Peyer's patch (tissue), 4 donors: ENCODE measurements around the gene STUM.

Source experiments
- CTCF ChIP-seq, 6 experiments: fragments of 450-650 bp in 4 of 6; fragments of 200-600 bp in 2 of 6; sonication (generic) in 1 of 6; IDR thresholded peaks; one replicate each; pipeline ENCODE4 v1.5.1; 2017 to 2019; ENCODE audit warnings: antibody characterized with exemption in 6 of 6, mild to moderate bottlenecking in 3 of 6, moderate library complexity in 1 of 6
- POLR2A ChIP-seq, 2 donors: fragments of 450-650 bp; IDR thresholded peaks; one replicate each; pipeline ENCODE4 v1.5.1; 2017; ENCODE audit warnings: antibody characterized with exemption in 2 of 2, mild to moderate bottlenecking in 2 of 2, moderate library complexity in 2 of 2

GRCh38 chr1:226548256-226549093, at the start of gene STUM:
- no peak for TF ChIP-seq CTCF (IDR thresholded peaks at IDR 0.05)
- no peak for TF ChIP-seq POLR2A (IDR thresholded peaks at IDR 0.05)
